D341Med (cell line): ENCODE results near the gene GPR15LG.
A peak's percentile ranks its signal among the peaks of the same experiment; 100 is the strongest.

Experiments used
- DNase-seq: peaks from one replicate; pipeline ENCODE4 v3.0.0; 2012; ENCODE audit warnings: low spot score

Gene GPR15LG

GRCh38 chr10:84193846-84194423 is 20.3 kb downstream of the GPR15LG start:
- DNase-seq = no peak

DNA sequence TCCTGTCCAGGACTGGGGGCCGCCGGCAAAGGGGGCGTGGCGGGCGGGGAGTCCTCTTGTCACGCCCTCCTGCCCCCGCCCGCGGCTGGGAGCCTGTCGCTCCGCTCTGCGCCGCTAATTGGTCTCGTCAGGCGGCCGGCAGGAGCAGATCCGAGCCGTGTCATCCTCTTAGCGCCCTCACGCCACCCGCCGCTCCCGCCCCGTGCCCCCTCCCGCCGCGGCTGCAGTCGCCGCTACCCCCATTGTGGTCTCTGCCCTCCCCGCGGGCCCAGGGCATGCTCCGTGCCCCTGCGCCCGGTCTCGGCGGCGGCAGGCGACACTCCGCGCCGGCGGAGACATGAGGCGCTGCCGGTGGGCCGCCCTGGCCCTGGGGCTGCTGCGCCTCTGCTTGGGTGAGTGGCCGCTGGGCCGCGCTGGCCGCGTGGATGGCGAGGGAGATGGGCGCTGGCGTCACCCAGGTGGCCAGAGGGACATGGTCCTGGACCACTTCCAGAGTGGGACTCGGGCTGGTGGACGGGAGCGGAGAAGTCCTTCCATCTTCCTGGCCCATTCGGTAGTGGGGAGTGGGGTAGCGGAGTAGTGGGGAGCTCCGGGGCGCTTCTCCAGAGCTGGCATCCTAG is 20.9 kb downstream of the GPR15LG start, which contains the start of gene CDHR1:
Gene CDHR1, plus strand, starts transcription at position 114 of the 620 bp plus-strand sequence. Its CDS starts 224 bp downstream, at position 338.
- peak; percentile 80 for DNase-seq

- no peak for DNase-seq
Observed at GRCh38 chr10:84195044-84195830, 21.6 kb downstream of the GPR15LG start.

- no peak for DNase-seq
Observed at GRCh38 chr10:84196083-84196482, 22.5 kb downstream of the GPR15LG start.

DNA sequence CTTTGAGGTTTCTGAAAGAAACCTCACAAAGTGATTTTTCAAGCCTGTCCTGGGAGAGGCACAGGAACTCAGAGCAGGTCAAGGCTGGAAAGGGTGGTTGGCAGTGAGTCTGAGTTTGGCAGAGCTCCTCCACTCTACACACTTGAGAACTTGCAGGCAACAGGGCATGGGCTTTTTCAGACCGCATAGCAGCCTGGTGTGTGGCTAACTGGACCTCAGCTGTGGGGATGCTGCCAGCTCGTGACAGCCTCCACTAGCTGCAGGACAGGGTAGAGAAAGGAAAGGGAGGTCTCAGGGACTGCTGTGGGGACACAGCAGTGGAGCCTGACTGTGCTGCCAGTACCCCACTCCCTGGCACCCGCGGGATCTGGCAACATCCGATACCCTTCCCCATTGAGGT is 23.3 kb downstream of the GPR15LG start:
- DNase-seq = no peak

GRCh38 chr10:84197643-84198042 is 24.0 kb downstream of the GPR15LG start:
- DNase-seq = no peak

GRCh38 chr10:84198206-84198915 is 24.8 kb downstream of the GPR15LG start:
- no peak for DNase-seq

GRCh38 chr10:84200537-84201243 is 27.1 kb downstream of the GPR15LG start:
- DNase-seq = no peak

DNA sequence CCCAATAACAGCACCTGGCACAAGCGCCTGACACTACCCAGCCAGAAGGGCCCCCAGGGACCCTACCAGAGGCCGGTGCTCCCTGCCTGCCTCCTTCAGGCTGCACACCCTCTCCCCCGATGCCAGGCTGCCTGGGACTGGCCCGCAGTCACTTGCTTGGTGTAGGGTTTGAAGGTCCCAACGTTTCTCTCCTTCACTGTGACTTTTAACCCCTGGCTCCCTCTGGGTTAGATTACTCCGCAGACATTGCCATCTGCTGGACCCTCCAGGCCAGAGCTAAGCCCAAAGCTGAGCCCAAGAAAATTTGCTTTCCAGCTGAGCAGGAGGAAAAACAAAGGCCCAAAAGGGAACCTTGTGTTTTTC is 27.6 kb downstream of the GPR15LG start:
- no peak for DNase-seq

GRCh38 chr10:84201682-84202081 is 28.1 kb downstream of the GPR15LG start:
- no peak for DNase-seq

- DNase-seq = no peak
Observed at GRCh38 chr10:84202349-84202748, 28.7 kb downstream of the GPR15LG start.

DNA sequence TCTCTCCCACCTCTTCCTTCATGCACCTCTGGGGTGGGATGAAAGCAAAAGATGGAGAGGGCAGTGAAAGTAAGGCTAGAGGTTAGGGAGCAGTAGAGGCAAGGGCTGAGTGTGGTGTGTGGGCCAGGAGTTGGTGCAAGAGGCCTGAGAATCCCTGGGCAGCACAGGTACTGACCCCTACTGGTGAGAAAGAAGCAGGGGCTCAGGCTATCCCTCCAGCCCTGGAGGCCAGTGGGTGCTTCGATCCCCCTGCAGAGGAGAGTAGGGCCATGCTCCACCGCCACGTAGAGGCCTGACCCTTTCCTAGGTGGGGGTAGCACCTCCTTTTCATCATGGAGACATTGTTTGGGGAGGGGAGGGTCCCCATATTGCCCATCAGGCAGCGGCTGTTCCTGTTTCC is 30.5 kb downstream of the GPR15LG start:
- peak; percentile 64 for DNase-seq

GRCh38 chr10:84204610-84205009 is 31.0 kb downstream of the GPR15LG start:
- no peak for DNase-seq

DNA sequence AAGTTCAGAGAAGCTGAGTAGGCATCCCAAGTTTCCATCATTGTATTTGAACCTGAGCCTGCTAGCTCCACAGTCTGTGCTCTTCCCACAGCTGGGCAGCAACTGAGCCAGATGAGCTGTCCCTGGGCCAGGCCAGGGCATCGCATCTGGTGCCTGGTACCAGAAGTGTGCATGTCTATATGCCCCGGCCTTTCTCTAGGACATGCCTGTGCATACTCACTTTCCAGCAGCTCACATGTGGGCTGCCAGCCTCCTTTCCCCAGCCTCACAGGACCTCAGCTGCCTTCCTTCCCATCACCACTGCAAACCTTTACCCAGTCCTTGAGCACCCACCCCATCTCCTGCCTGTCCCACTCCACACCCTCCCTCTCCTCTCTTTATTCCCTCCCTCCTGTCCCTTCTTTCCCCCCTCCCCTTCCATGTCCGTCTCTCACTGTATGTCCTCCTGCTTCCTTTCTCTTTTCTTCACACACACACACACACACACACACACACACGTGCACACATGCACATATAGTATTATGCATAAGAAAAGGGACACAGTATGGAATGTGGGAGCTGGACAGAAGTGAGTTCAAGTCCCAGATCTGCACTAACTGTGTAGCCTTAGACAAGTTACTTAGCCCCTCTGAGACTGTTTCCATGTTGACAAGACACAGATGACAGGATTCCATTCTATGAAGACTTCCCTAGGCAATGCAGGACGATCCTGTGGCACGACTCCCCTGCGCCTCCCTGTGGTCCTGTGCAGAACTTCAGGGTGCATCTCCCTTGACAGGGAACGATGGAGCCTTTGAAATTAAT is 31.6 kb downstream of the GPR15LG start:
- DNase-seq = peak; percentile 71

GRCh38 chr10:84205853-84206525 is 32.4 kb downstream of the GPR15LG start:
- no peak for DNase-seq

DNA sequence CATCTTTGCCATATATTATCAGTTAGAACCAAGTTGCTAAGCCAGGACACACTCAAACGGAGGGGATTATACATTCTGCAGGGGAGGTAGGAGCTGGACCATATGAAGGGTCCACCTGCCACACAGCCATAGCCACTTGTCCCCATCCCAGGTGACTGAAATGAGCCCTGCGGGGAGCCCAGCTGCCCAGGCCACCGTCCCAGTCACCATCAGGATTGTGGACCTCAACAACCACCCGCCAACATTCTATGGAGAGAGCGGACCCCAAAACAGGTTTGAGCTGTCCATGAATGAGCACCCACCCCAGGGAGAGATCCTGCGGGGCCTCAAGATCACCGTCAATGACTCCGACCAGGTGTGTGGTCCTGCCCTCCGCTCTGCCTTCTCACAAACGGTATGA is 34.4 kb downstream of the GPR15LG start:
- DNase-seq = no peak

DNA sequence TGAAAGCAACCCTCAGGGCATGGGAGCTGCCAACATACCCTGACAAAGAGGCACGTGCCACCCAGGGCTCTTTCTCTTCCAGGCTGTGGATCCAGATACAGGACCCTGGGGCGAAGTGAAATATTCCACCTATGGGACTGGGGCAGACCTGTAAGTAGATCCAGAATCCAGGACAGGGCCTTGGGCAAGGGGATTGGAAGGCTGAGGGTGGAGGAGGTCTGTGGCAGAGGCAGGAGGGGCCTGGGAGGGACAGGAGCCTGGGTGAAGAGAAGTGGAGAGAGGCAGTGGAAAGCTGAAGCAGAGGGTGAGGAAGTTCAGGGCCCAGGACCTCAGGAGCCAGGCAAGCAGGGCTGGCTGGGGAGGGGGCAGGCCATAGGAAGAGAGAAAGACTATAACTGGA is 38.0 kb downstream of the GPR15LG start:
- DNase-seq = no peak

DNA sequence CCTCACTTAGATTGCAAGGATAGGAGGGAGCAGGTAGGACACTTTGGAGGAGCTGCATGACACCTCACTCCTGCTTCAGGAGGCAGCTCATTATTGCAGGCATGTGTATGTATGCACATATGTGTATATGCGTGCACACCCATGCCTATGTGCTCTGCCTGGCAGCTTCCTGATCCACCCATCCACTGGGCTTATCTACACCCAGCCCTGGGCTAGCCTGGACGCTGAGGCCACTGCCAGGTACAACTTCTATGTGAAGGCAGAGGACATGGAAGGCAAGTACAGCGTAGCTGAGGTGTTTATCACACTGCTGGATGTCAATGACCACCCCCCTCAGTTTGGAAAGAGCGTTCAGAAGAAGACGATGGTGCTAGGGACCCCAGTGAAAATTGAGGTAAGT is 38.4 kb downstream of the GPR15LG start:
- DNase-seq = no peak

- DNase-seq = no peak
Observed at GRCh38 chr10:84213076-84213475, 39.5 kb downstream of the GPR15LG start.

DNA sequence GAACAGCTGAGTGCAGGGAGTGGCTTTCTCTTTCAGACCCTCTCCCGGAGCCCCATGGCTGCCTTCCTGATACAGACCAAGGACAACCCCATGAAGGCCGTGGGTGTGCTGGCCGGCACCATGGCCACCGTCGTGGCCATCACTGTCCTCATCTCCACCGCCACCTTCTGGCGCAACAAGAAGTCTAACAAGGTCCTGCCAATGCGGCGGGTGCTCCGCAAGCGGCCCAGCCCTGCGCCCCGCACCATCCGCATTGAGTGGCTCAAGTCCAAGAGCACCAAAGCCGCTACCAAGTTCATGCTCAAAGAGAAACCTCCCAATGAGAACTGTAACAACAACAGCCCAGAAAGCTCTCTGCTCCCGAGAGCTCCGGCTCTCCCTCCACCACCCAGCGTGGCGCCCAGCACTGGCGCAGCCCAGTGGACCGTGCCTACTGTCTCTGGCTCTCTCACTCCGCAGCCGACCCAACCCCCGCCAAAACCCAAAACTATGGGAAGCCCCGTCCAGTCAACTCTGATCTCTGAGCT is 40.5 kb downstream of the GPR15LG start:
- DNase-seq = no peak
